GM21528 (cell line): Measurements from ENCODE around the gene INO80C.
A peak's percentile ranks its signal among the peaks of the same experiment; 100 is the strongest.
"Not testable (repeated sequence)": the region's sequence is repeated elsewhere in the genome, so short reads cannot be mapped to it uniquely, and the experiment has no call there.

Experiments
- ATAC-seq: cut with Tn5 transposase; IDR thresholded peaks from one replicate; pipeline ENCODE4 v1.9.1; 2021; ENCODE audit warnings: mild to moderate bottlenecking, moderate library complexity; ENCODE audit not compliant: unreplicated experiment, low FRiP score

INO80C gene

DNA sequence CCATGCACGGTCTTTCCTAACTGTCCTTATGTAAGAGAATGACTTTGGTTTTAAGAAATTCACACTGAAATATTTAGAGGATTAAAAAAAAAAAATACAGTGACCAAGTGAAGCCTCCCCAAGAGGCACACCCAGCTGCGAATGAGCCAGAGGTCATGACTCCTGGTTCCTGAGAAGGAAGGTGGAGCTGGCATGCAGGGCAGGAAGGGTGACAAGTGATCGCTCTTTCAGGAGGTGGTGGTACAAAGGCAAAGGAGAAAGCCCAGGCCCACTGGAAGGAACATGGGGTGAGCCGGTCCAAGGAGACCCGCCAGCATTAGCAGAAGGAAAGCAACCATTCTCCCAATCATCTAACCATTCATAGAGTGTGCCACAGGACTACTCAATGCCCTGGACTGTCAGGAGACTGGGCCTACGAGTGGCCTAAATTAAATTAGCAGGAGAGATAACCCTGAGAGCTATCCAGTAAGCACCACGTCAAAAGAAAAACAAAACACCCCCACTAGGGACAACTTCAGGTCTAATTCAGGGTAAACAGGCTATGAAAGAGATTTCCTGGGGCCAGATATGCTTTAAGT lies 7.8 kb downstream of the INO80C start:
- no peak for ATAC-seq

DNA sequence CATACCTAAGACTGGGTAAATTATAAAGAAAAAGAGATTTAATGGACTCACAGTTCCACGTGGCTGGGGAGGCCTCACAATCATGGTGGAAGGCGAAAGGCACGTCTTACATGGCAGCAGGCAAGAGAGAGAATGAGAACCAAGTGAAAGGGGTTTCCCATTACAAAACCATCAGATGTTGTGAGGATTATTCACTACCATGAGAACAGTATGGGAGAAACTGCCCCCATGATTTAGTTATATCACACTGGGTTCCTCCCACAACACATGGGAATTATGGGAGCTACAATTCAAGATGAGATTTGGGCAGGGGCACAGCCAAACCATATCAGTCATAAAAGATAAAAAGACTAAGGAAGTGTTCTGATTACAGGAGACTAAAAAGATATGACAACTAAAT lies 8.5 kb downstream of the INO80C start:
- ATAC-seq = not testable (repeated sequence)

DNA sequence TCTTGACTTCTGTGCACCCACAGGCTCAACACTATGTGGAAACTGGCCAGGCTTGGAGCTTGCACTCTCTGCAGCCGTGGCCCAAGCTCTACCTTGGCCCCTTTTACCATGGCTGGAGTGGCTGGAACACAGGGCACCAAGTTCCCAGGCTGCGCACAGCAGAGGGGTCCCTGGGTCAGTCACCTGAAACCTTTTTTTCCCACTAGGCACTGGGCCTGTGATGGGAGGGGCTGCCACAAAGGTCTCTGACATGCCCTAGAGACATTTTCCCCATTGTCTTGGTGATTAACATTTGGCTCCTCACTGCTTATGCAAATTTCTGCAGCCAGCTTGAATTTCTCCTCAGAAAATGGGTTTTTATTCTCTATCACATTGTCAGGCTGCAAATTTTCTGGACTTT lies 9.4 kb downstream of the INO80C start:
- ATAC-seq = not testable (repeated sequence)

DNA sequence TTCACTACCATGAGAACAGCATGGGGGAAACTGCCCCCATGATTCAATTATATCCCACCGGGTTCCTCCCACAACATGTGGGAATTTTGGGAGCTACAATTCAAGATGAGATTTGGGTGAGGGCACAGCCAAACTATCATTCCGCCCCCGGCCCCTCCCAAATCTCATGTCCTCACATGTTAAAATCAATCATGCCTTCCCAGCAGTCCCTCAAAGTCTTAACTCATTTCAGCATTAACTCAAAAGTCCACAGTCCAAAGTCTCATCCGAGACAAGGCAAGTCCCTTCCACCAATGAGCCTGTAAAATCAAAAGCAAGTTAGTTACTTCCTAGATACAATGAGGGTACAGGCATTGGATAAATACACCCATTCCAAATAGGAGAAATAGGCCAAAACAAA lies 10.2 kb downstream of the INO80C start:
- not testable (repeated sequence) for ATAC-seq

DNA sequence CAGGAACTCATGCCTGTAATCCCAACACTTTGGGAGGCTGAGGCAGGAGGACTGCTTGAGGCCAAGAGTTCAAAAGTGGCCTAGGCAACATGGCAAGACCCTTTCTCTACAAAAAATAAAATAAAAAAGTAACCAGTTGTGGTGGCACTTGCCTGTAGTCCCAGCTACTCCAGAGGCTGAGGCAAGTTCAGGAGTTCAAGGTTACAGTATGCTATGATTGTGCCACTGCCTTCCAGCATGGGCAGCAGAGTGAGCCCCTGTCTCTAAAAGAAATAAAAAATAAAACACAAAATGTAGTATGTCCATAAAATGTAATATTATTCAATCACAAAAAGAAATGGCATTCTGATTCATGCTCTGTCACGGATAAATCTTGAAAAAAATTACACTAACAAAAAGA lies 11.9 kb downstream of the INO80C start:
- no peak for ATAC-seq

DNA sequence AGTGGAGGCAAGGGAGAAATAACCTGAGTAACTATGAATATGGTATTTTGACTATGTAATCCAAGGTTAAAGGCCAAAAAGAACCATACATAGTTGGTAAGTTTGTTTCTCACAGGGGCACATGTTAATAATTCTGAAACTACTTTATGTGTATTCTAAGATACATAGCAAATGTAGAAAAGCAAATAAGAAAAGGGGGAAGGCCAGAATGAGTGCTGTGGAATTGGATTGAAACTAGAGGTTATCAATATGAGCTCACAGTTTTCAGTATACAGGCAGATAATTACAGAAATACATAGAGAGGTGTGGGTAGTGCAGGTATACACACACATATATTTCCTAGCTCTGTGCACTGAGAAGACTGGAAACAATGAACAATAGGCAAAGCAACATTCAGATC lies 13.7 kb downstream of the INO80C start:
- peak; percentile 59 for ATAC-seq

DNA sequence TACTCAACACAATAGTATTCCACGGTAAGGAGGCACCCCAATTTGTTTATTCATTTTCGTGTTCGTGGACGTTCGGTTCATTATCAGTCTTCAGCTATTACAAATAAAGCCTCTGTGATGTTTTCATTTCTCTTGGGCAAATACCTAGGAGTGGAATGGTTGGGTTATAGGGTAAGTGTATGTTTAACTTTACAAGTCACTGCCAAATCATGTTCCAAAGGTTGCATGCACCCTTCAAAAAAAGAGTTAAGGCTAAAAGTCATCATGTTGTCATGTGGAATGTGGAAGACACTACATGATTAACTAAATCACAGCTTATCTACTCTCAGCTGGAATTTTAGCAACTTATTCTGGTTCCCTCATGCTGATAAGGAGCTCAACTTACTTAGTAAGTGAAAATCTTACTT lies 15.8 kb downstream of the INO80C start:
- ATAC-seq = no peak

DNA sequence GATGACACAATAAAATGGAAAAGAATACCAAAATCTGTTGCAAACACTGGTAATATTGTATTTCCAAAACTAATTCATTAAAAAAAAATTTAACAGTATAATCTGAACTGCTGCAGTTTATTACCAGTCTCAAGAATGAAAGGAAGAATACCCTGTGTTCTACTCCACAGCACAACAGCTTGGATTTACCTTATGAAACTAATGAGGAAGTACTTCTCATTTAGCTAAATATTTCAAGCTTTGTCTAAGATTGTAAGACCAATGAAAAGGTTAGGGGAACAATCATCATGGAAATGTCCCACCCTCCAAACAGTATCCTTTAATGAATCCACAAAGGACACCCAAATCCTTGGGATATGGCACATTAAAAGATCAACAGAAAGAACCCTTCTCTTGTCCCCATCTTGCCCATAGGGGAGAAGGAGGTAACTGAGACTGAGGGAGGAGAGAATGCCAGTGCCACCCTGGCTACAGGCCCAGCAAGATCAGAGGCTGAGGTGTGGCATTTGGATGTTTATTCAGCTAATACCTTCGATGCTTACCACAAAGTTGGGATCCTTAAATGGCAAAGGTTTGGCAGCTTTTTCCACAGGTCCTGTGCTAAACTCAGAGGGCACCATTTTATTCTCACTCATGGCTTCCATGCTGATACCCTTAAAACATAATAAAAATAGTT lies 17.7 kb downstream of the INO80C start:
- ATAC-seq = no peak

DNA sequence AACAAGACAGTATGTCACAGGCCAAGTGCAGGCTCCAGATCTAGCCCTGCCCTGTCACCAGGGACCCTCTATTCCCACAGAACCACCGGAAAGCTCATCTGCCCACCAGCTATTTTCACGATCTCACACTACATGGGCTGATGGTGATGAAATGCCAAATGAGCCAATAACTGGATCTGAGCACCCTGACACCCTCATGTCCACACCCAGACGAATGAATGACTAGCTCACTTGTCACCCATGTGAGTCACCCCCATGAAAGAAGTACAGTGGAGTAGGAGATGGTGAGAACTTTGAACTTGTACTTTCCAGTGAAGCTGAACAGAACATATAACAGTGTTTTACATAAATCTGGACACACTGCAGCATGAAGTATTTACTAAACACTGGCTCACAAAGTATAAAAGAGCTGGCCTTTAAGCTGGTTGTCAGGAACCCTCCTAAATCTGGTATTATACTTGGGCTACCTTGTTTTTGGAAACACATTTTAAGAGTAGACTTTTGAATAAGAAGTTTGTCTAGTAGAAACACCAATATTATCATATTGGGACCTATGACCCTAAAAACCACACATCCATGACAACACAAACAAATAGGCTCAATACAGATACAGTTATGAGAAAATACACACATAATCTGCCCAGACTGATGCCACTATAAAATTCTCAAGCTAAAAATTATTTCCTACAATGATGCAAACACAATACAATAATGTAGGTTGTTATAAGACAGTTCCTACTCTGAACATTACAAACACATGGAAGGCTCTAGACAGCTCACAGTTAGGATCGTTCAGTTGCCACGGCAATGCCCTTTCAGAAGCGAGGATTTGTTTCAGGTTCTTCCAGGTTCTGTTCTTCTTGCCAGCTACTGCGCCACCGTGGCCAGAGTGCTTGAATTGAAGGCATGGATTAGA lies 19.0 kb downstream of the INO80C start:
- no peak for ATAC-seq

DNA sequence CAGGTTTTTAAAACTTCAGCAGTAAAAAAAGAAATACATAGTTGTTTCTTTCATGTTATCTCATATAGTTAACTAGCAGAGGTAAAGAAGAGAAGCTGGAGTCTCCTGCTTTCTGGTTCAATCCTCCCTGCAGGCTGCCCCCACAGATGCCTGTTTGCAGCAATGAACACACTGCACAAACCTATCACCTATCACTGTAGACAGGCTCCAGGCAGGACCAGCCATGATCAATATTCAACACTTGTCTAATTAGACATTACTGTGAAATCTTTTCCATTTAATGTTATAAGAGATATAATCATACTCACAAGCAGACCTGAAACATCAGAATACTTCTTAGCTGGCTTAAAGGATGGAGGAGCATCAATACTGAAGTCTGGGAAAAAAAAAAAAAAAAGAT lies 19.8 kb downstream of the INO80C start:
- no peak for ATAC-seq

DNA sequence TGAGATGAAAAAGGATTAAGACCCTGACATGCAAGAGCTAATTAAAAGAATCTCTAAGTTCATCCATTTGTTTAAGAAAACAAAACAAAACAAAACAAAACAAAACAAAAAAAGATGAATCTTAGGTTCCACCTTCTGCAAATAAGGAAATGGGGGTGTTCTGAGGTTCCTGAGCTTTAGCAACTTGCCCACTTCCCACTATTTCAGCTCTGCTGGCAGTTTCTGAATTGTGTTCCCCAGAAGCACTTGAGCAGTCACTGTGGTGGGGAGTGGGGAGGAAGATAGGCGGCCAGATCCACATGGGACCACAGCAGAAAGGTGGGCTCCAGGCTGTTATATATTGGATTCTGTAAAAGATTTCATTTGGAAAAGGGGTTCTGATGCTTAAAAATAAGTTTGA lies 20.3 kb downstream of the INO80C start:
- no peak for ATAC-seq

DNA sequence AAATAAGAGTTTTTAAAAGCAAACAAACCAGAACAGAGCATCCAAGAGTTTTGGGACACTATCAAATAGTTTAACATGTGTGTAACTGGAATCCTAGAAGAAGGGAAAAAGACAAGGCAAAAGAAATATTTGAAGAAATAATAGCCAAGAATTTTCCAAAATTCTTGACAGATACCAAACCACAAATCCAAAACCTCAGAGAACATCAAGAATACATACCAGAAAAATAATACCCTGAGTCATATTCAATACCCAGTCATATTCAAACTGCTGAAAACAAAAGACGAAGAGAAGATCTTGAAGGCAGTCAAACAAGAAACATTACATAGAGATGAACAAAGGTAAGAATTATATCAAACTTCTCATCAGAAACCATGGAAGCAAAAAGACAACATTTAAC lies 22.9 kb downstream of the INO80C start:
- ATAC-seq = no peak

DNA sequence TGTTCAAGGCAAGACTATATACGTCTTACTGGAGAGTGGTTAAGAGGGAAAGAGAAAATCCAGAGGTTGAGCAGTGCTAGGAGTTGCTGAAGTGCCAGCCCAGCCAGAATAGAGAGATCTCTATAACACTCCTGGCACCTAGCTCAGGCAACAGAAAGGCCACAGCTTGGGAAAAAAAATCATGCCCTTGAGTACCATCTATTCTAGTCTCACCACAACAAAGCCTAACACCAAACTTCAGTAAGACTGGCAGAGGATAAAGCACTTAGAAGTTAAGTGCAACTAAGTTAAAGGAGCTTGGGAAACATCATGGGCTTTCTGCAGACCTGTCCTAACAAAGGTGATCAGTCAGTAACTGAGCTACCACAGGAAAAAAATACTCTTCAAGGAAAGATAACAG lies 24.2 kb downstream of the INO80C start:
- no peak for ATAC-seq

DNA sequence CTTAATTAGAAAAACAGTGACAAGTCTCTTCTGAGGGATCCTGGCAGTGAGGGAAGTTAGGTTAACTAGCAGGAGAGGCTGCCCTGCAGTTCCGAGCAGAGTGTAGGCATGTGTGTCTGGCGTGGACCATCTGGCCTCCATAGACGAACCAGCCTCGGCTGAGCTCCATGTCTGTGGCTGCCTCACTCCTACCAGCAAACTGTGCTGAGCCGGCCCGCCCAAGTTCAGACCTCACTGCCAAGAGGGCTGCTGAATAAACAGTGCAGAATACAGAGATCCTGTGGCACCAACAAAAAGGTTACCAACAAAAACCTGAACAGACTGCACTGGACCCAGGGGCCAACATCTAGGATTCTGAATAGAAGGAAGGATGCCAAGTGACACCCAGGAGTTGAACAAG lies 27.3 kb downstream of the INO80C start:
- ATAC-seq = no peak

DNA sequence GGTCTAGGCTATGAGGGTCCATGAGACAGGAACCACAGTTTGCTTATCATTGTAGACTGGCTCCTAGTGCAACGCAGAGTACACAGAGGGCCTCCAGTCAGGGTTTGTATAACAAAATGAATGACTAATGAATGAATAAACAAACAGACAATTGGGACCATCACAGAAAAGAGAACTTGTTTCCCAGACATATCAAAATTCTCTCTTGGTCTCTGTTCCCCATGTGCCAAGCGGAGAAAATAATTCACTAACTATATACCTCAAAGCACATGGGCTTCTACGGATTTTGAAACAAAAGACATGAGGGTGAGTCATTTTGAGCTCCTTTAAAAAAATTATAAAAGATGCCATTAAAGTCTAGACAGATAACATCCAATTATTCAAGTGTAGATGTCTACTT lies 28.0 kb downstream of the INO80C start:
- ATAC-seq = no peak

DNA sequence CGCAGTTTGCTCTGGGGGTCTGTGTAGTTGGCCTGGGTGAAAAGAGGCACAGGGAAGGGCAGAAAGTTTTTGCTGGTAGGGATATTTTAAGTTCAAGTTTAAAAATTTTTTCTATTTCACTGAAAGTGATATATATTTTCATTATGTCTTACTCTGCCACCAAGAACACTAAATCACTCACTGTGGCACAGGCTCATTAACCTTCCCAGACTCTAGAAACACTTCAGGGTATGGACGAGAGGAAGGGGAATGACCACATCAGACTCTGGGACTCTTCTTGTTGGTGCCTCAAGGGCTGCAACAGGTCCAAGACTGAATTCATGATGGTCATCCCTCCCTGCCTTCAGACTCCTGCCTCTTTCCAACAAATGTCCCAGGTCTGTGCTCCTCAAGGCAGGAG lies 29.0 kb downstream of the INO80C start:
- ATAC-seq = no peak

DNA sequence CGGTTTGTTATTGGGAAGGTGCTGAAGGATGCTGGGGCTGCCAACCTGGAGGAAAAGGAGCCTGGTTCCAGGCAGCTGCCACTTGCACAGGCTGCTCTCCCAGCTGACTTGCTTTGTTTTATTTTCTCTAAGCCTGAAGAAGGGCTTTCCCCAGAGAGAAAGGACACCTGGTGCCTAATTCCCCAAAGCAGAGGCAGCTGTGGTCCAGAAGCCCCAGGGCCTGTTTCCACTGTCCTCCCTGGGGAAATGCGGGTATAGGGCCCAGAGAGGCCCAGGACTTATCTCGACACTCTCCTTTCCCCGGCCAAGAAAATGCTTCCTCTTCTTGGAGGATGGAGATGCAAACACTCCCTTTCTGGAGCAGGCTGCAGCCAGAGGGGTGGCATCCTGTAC lies 30.1 kb downstream of the INO80C start:
- ATAC-seq = peak; percentile 66

DNA sequence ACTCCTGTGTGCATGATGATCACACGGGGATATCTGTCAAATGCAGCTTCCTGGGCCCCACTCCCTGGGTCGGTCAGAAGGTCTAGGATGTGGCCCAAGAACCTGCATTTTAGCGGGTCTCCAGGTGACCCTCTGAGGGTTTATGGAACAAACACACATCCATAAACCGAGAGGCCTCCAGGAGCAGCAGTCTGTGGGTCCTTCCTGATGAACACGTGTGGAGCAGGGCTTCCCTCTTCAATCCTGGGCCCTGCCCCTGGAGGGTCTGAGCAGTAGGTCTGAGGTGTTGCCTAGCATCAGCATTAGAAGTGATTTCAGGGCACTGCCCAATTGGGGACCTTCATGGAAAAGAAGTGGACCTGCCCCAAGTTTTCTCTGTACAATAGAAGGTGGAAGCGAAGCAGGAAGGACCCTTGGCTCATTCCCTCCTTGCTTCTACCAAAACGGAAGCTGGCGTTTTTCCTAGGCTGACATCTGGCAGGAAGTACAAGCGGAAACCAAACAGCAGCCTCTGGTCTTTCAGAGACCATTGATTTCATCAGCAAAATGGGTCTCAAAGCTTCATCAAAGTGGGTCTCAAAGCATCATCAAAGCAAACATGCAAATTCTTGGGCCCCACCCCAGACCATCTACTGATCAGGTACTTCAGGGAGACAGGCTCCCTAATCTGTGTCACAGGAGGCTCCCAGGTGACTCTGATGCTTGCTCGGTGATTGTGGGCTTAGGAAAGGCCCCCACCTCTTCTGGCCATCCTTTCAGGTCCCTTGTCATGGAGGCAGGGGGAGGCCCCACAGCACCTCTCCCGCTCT lies 30.7 kb downstream of the INO80C start:
- ATAC-seq = no peak

DNA sequence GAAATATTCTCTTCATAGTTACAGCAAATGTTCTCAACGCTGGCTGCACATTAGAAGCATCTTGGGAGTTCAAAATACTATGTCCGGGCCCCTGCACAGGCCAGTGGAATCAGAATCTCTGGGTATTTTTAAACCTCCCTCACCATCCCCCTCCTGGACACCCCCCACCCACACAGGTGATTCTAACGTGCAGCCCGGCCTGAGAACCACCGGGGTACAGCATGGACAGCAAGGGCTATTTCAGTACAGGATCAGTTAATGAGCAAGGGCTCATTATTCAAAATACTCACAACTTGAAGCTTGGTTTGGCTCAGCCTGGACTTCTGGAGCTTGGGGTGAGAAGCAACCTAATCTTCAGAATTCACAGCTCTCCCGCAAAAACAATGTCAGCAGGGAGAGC lies 31.4 kb downstream of the INO80C start:
- no peak for ATAC-seq

DNA sequence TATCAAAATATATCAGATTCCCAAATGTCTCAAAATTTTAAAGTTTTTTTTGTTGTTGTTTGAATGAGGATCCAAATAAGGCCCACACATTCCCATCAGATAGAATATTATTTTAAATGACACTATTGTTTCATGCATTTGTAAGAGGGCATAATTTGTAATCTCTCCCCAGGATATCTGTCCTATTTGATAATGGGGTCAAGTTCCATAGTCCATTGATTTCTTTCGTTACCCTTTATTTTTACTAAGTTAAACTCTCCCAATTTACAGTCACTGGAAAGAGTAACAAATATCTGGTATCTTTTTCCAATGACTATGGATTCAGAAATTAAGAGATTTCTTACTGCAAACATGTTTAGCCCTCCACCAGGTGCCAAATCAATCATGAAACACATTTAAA lies 32.4 kb downstream of the INO80C start:
- no peak for ATAC-seq

DNA sequence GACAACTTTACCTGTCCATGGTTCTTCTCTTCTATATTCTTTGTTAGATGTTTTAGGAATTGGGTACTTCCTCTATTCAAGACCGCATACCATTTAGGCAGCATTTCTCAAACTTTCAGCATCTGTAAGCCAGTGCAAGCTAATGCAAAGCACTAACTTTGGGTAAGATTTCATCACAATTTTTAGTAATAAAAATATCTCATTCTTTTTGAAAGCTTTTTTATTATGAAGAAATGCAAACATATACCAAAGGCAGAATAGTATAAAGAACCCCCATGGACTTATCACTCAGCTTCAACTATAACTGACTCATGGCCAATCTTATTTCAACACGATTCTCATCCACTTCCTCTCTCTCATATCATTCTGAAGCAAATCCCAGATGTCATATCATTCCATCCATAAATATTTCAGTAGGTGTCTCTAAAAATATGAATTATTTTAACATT lies 32.9 kb downstream of the INO80C start:
- no peak for ATAC-seq
